GM13976 (cell line): ENCODE data around the gene ABLIM2.
A peak's percentile ranks its signal among the peaks of the same experiment; 100 is the strongest.

Experiments used
- DNase-seq: peaks from one replicate; pipeline ENCODE4 v3.0.0; 2012; ENCODE audit warnings: low spot score
- in situ Hi-C: fragments of 300-500 bp; cut with MboI; formaldehyde crosslinking; loops from one replicate; pipeline ENCODE4 v1.12.0; 2022; ENCODE audit warnings: low sequenced_read_pairs, mixed read lengths, inconsistent platforms; ENCODE audit not compliant: unreplicated experiment
- TF ChIP-seq, protein P1 (sequence below): IDR thresholded peaks from 2 replicates; pipeline ENCODE4 v1.5.1; 2012; ENCODE audit warnings: borderline replicate concordance, mild to moderate bottlenecking; ENCODE audit not compliant: insufficient read depth; ENCODE audit errors: extremely low read depth, missing control alignments, control extremely low read depth

Gene ABLIM2

DNA sequence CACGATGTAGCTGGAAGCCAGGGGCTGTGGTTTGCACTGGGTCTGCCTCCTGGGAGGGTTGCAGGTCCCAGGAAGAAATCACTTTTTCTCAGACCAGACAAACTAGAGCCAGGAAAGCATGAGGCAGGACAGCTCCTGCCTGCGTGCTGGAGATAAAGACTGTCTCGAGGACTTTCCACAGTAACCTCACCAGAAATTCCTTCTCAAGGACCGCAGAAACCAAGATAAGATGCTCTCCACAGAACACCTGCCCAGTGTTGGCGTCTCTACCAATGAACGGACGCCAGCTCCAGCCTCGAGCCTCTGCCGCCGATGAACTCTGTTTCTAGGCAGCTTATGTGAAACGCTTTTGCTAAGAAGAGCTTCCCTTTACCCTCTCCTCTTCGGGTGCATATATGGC, 142.1 kb downstream of the ABLIM2 start:
- in situ Hi-C loops: no loop called here
- no peak for DNase-seq
- TF ChIP-seq, protein P1, sequence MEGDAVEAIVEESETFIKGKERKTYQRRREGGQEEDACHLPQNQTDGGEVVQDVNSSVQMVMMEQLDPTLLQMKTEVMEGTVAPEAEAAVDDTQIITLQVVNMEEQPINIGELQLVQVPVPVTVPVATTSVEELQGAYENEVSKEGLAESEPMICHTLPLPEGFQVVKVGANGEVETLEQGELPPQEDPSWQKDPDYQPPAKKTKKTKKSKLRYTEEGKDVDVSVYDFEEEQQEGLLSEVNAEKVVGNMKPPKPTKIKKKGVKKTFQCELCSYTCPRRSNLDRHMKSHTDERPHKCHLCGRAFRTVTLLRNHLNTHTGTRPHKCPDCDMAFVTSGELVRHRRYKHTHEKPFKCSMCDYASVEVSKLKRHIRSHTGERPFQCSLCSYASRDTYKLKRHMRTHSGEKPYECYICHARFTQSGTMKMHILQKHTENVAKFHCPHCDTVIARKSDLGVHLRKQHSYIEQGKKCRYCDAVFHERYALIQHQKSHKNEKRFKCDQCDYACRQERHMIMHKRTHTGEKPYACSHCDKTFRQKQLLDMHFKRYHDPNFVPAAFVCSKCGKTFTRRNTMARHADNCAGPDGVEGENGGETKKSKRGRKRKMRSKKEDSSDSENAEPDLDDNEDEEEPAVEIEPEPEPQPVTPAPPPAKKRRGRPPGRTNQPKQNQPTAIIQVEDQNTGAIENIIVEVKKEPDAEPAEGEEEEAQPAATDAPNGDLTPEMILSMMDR: no peak

DNA sequence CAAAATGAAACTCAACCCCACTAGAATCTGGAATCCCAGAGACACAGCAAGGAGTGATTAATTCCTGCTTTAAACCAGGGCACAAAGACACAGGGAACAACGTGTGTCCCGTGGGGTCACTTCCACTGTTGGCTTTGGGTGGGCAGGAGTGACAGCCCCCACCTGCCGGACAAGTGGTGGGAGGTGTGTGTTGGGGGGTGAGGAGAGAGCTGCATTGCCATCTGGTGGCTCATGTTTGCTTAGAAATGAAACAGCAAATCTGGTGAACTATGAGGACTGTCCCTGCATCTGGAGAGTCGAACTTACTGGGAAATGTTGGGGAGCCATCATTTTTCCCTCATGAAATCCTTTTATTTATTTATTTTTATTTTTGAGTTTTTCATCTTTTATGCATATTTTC, 143.1 kb downstream of the ABLIM2 start:
- in situ Hi-C loops: no loop called here
- no peak for DNase-seq
- TF ChIP-seq, protein P1: peak; percentile 10

- TF ChIP-seq, protein P1: no peak
- DNase-seq: no peak
Observed at GRCh38 chr4:8013976-8014726, 144.5 kb downstream of the ABLIM2 start.

DNA sequence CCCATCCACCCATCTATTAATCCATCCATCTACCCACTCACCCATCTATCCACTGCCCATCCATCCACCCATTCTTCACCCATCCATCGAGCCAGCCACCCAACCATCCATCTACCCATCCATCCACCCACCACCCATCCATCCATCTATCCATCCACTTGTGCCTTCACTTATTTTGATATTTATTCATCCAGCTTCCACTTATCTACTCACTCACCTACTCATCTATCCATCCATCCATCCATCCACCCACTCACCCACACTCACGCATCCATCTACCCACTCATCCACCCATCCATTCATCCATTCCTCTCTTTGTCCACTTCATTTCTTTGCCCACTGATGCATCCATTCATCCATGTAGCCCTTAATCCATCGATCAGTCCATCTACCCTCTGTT, 146.1 kb downstream of the ABLIM2 start:
- in situ Hi-C loops: no loop called here
- no peak for DNase-seq
- TF ChIP-seq, protein P1: no peak

More at GRCh38 chr4:8013976-8014726, 144.5 kb downstream of the ABLIM2 start:
- in situ Hi-C loops: no loop called here

DNA sequence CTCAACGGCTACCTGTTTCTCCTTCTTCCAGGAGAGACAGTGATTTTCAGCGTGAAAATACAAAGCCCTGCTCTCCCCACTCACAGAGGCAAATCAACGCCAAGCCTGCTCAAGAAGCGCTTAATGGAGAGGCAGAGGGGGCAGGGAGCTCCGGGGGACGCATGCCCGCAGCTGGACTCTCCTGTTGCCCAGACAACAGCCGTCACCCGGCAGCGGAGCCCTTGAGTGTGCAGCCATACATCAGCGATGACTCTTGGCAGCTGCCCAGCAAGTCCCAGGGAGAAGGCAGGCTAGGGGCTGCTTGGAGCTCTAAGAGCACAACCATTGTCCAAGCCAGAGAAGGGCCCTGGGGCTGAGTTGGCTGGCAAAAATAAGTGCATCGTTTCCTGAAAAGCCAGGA, 148.0 kb downstream of the ABLIM2 start:
- in situ Hi-C loops: no loop called here
- TF ChIP-seq, protein P1: no peak
- no peak for DNase-seq

GRCh38 chr4:8009710-8010511, 148.7 kb downstream of the ABLIM2 start:
- TF ChIP-seq, protein P1: no peak
- in situ Hi-C loops: no loop called here
- no peak for DNase-seq
